Measurements from ENCODE around the gene LRG1.

The LRG1 gene

GRCh38 chr19:4511300-4512054, 28.4 kb downstream of the LRG1 start:
- DNase-seq, result no peak

- DNase-seq, result no peak
Observed at GRCh38 chr19:4510435-4511255, 29.2 kb downstream of the LRG1 start.

GRCh38 chr19:4508698-4509097, 31.1 kb downstream of the LRG1 start:
- DNase-seq, result no peak

GRCh38 chr19:4507804-4508203, 32.0 kb downstream of the LRG1 start:
- DNase-seq, result no peak

GRCh38 chr19:4507150-4507452, 32.7 kb downstream of the LRG1 start:
- no peak for DNase-seq

GRCh38 chr19:4506449-4507149, 33.2 kb downstream of the LRG1 start:
- DNase-seq, result no peak

GRCh38 chr19:4505570-4506448, 34.0 kb downstream of the LRG1 start:
- DNase-seq, result no peak

- no peak for DNase-seq
Observed at GRCh38 chr19:4504891-4505569, 34.8 kb downstream of the LRG1 start.

GRCh38 chr19:4504297-4504701, 35.5 kb downstream of the LRG1 start:
- peak in 28 of 51 donors; percentile 4 to 74 (median 28) for DNase-seq

- DNase-seq, result no peak
Observed at GRCh38 chr19:4503825-4504170, 36.0 kb downstream of the LRG1 start.

GRCh38 chr19:4503132-4503824, 36.6 kb downstream of the LRG1 start:
- DNase-seq, result no peak

- no peak for DNase-seq
Observed at GRCh38 chr19:4502282-4503131, 37.3 kb downstream of the LRG1 start.

GRCh38 chr19:4501691-4502090, 38.1 kb downstream of the LRG1 start:
- no peak for DNase-seq

GRCh38 chr19:4500841-4501591, 38.8 kb downstream of the LRG1 start:
- no peak for DNase-seq

GRCh38 chr19:4499855-4500254, 40.0 kb downstream of the LRG1 start:
- DNase-seq, result no peak

GRCh38 chr19:4499318-4499717, 40.5 kb downstream of the LRG1 start:
- no peak for DNase-seq

GRCh38 chr19:4498694-4499093, 41.1 kb downstream of the LRG1 start:
- no peak for DNase-seq

- DNase-seq, result no peak
Observed at GRCh38 chr19:4497770-4498389, 42.0 kb downstream of the LRG1 start.

Data from hypothalamus (tissue), 51 donors.